Measurements from ENCODE around the gene AQP9.

- TF ChIP-seq CTCF (IDR thresholded peaks at IDR 0.05; ENCODE audit: poor library complexity), result peak; percentile 77
- no peak for TF ChIP-seq EZH2 (IDR thresholded peaks at IDR 0.05; ENCODE audit: borderline replicate concordance)
Observed at GRCh38 chr15:58227706-58228543, 89.7 kb downstream of the AQP9 start.

All from hepatocyte (in vitro differentiated cells).